SK-N-SH treated with all-trans-retinoic acid at 6 μM for 48 hours (cell line): ENCODE results near the gene ALKBH5.

Experiments
- ATAC-seq: fragments of 200-7000 bp; cut with Tn5 transposase; 3 replicates; pipeline ENCODE4 v1.9.1; 2020; ENCODE audit warnings: mild to moderate bottlenecking, moderate library complexity
- TF ChIP-seq, protein P1 (sequence below): fragments of 250-450 bp; sonication (Bioruptor Pico); IDR thresholded peaks from 2 replicates; pipeline ENCODE4 v1.5.1; 2021; ENCODE audit warnings: mild to moderate bottlenecking, moderate library complexity
- TF ChIP-seq, protein P2 (sequence below): fragments of 250-450 bp; sonication (Bioruptor Pico); IDR thresholded peaks from 2 replicates; pipeline ENCODE4 v1.8.0; 2020; ENCODE audit warnings: mild to moderate bottlenecking, moderate library complexity, borderline replicate concordance

ALKBH5 gene

DNA sequence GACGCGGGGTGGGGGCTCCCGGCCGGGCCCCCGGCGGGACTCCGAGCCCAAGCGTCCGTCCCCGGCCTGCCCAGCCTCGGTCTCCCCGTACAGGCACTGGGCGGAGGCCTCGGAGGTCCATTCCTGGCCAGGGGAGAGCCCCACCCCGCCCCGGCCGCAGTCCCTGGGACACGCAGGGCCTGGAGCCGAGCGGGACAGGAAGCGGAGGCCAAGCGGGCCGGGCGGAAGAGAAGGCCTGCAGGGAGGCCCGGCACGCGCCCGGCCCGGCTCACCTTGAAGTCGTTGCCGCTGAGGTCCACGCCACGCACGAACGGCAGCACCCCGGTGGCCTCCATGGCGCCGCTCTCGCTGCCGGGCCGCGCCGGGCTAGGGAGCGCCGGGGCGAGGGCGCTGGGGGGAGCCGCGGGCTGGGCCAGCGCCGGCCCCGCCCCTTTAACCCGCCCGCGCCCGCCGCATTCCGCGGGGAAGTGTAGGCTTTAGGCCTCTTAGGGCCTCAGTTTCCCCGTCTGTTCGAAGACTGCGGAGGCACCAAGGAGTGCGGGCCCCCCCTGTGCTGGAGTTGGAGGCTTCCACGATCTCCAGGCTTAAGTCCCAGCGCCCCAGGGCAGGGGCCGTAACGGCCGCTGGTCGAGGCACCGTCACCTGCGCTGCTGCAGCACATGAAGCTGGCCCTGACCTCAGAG, 74.9 kb downstream of the ALKBH5 start, which contains the start of gene FLII:
FLII (minus strand) TSS at position 383 of the 683 bp plus-strand sequence; CDS start at position 335, 48 bp downstream.
- TF ChIP-seq, protein P1, sequence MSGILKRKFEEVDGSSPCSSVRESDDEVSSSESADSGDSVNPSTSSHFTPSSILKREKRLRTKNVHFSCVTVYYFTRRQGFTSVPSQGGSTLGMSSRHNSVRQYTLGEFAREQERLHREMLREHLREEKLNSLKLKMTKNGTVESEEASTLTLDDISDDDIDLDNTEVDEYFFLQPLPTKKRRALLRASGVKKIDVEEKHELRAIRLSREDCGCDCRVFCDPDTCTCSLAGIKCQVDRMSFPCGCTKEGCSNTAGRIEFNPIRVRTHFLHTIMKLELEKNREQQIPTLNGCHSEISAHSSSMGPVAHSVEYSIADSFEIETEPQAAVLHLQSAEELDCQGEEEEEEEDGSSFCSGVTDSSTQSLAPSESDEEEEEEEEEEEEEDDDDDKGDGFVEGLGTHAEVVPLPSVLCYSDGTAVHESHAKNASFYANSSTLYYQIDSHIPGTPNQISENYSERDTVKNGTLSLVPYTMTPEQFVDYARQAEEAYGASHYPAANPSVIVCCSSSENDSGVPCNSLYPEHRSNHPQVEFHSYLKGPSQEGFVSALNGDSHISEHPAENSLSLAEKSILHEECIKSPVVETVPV (CRISPR knock-in tag) = no peak
- TF ChIP-seq, protein P2, sequence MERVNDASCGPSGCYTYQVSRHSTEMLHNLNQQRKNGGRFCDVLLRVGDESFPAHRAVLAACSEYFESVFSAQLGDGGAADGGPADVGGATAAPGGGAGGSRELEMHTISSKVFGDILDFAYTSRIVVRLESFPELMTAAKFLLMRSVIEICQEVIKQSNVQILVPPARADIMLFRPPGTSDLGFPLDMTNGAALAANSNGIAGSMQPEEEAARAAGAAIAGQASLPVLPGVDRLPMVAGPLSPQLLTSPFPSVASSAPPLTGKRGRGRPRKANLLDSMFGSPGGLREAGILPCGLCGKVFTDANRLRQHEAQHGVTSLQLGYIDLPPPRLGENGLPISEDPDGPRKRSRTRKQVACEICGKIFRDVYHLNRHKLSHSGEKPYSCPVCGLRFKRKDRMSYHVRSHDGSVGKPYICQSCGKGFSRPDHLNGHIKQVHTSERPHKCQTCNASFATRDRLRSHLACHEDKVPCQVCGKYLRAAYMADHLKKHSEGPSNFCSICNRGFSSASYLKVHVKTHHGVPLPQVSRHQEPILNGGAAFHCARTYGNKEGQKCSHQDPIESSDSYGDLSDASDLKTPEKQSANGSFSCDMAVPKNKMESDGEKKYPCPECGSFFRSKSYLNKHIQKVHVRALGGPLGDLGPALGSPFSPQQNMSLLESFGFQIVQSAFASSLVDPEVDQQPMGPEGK (CRISPR knock-in tag) = peak; percentile 72; the same call in 1 of the 2 replicates
- peak; percentile 62 for ATAC-seq
